Activated CD4-positive, alpha-beta T cell treated with anti-CD3 and anti-CD28 coated beads, Interleukin-2, amount 50 U/mL, for 24 hours (primary cell): ENCODE results near the gene RANBP3L.
"Not testable (repeated sequence)": the region's sequence is repeated elsewhere in the genome, so short reads cannot be mapped to it uniquely, and the experiment has no call there.

Source experiments
- DNase-seq, 2 donors: peaks; one replicate each; pipeline ENCODE4 v3.0.0-alpha.2; 2020; ENCODE audit warnings: low read depth in 1 of 2, low spot score in 1 of 2

RANBP3L gene

GRCh38 chr5:36208786-36209185 lies 92.9 kb downstream of the RANBP3L start:
- no peak for DNase-seq

- no peak for DNase-seq
Measured at GRCh38 chr5:36206913-36207312, 94.8 kb downstream of the RANBP3L start.

- DNase-seq, result no peak
Measured at GRCh38 chr5:36205329-36205728, 96.4 kb downstream of the RANBP3L start.

GRCh38 chr5:36202521-36202961 lies 99.2 kb downstream of the RANBP3L start:
- DNase-seq, result no peak

- no peak for DNase-seq
Measured at GRCh38 chr5:36200513-36200912, 101.2 kb downstream of the RANBP3L start.

- no peak for DNase-seq
Measured at GRCh38 chr5:36199620-36200019, 102.1 kb downstream of the RANBP3L start.

GRCh38 chr5:36198783-36199182 lies 102.9 kb downstream of the RANBP3L start:
- not testable (repeated sequence) for DNase-seq
